SK-N-SH (cell line): ENCODE results near the gene COL4A2. TPM values are rescaled to one million over a fixed set of nuclear protein-coding genes. Genes with fewer than 3 reads are reported as not detected.

Source experiments
- CTCF ChIA-PET: fragments of 300-600, 350-600 bp; formaldehyde crosslinking; extraction: SDS; loops from one replicate; lab custom pipeline; 2021; lab: Yijun Ruan, JAX
- POLR2A ChIA-PET: fragments of 350-600 bp; sonication (Branson Sonifier 250); formaldehyde crosslinking; extraction: SDS; loops from one replicate; lab custom pipeline; 2020; ENCODE audit warnings: antibody characterized with exemption, inconsistent platforms; lab: Yijun Ruan, JAX
- DNase-seq: peaks from one replicate; pipeline ENCODE4 v3.0.0; 2012
- H2AFZ ChIP-seq: fragments of 200-600 bp; sonication (generic); 2 replicates; pipeline ENCODE4 v1.8.1; 2016; ENCODE audit warnings: antibody characterized with exemption, mild to moderate bottlenecking, low read depth
- H3F3A ChIP-seq: fragments of 200-600 bp; sonication (generic); replicated peaks from 2 replicates; pipeline ENCODE3; 2016; ENCODE audit warnings: antibody characterized with exemption, mild to moderate bottlenecking; ENCODE audit not compliant: insufficient read depth
- H3K27ac ChIP-seq, 2 experiments: fragments of 200-500 bp in 1 of 2; fragments of 200-600 bp in 1 of 2; sonication (Bioruptor generic) in 1 of 2; sonication (generic), shearing (Covaris generic) in 1 of 2; 2 replicates each; pipeline versions ENCODE4 v1.5.1 to v1.6.1; 2014 to 2016; ENCODE audit warnings: low read depth in 2 of 2, inconsistent platforms in 1 of 2, low read length in 1 of 2, mild to moderate bottlenecking in 1 of 2, mixed read lengths in 1 of 2
- H3K27me3 ChIP-seq: fragments of 200-600 bp; sonication (generic), shearing (Covaris generic); 2 replicates; pipeline ENCODE4 v1.6.1; 2016; ENCODE audit warnings: mixed run types; ENCODE audit not compliant: insufficient read depth
- H3K36me3 ChIP-seq, 2 experiments: fragments of 200-500 bp in 1 of 2; fragments of 200-600 bp in 1 of 2; sonication (Bioruptor generic) in 1 of 2; sonication (generic) in 1 of 2; replicated peaks in 1 of 2; 2 replicates each; pipeline versions ENCODE3 to v1.5.1; 2014 to 2016; ENCODE audit warnings: low read length in 1 of 2, mild to moderate bottlenecking in 1 of 2; ENCODE audit not compliant: insufficient read depth in 2 of 2, control insufficient read depth in 1 of 2
- H3K4me1 ChIP-seq, 2 experiments: fragments of 200-500 bp in 1 of 2; fragments of 200-600 bp in 1 of 2; sonication (Bioruptor generic) in 1 of 2; sonication (generic), shearing (Covaris generic) in 1 of 2; 2 replicates each; pipeline versions ENCODE4 v1.5.1 to v1.6.1; 2014 to 2016; ENCODE audit warnings: low read depth in 1 of 2, low read length in 1 of 2, mixed run types in 1 of 2; ENCODE audit not compliant: insufficient read depth in 2 of 2, control insufficient read depth in 1 of 2
- H3K4me2 ChIP-seq: fragments of 200-600 bp; sonication (generic), shearing (Covaris generic); 2 replicates; pipeline ENCODE4 v1.6.1; 2017; ENCODE audit warnings: mixed run types
- H3K4me3 ChIP-seq, 2 experiments: fragments of 200-500 bp in 1 of 2; fragments of 200-600 bp in 1 of 2; sonication (Bioruptor generic) in 1 of 2; sonication (generic), shearing (Covaris generic) in 1 of 2; 2 replicates each; pipeline versions ENCODE4 v1.5.1 to v1.8.1; 2014 to 2016; ENCODE audit warnings: low read depth in 2 of 2, inconsistent platforms in 1 of 2, low read length in 1 of 2, mild to moderate bottlenecking in 1 of 2, mixed read lengths in 1 of 2, moderate library complexity in 1 of 2
- H3K79me2 ChIP-seq: fragments of 200-600 bp; sonication (generic); 2 replicates; pipeline ENCODE4 v1.8.1; 2017; ENCODE audit warnings: mild to moderate bottlenecking; ENCODE audit not compliant: insufficient read depth
- H3K9ac ChIP-seq: fragments of 200-600 bp; sonication (generic); 2 replicates; pipeline ENCODE4 v1.6.1; 2017; ENCODE audit warnings: mixed run types
- H3K9me2 ChIP-seq: fragments of 200-600 bp; sonication (generic); 2 replicates; pipeline ENCODE4 v1.6.1; 2017; ENCODE audit warnings: mixed run types
- H3K9me3 ChIP-seq: fragments of 200-600 bp; sonication (generic); 2 replicates; pipeline ENCODE4 v1.6.1; 2017; ENCODE audit warnings: mixed run types, mild to moderate bottlenecking, moderate library complexity
- H4K20me1 ChIP-seq: fragments of 200-600 bp; sonication (generic); 2 replicates; pipeline ENCODE4 v1.6.1; 2017; ENCODE audit warnings: mild to moderate bottlenecking, mixed run types; ENCODE audit not compliant: insufficient read depth
- ELF1 ChIP-seq: IDR thresholded peaks from 2 replicates; pipeline ENCODE4 v1.4.0; 2012
- MEF2A ChIP-seq: IDR thresholded peaks from 2 replicates; pipeline ENCODE4 v1.4.0; 2012; ENCODE audit warnings: low read depth, borderline replicate concordance
- NRF1 ChIP-seq: IDR thresholded peaks from 2 replicates; pipeline ENCODE4 v1.6.1; 2012; ENCODE audit warnings: low read depth, mild to moderate bottlenecking, low read length
- PBX3 ChIP-seq: IDR thresholded peaks from 2 replicates; pipeline ENCODE4; 2012
- RCOR1 ChIP-seq: fragments of 150-350 bp; IDR thresholded peaks from 2 replicates; pipeline ENCODE4 v1.6.1; 2017; ENCODE audit warnings: antibody characterized with exemption, low read length
- SMC3 ChIP-seq: IDR thresholded peaks from 2 replicates; pipeline ENCODE4 v1.6.1; 2012; ENCODE audit warnings: low read depth, low read length, improper control_type of control experiment
- ZBTB33 ChIP-seq: IDR thresholded peaks from 2 replicates; pipeline ENCODE4 v1.4.0; 2012; ENCODE audit warnings: low read depth, borderline replicate concordance
- WGBS: methylation state at CpG from one replicate; pipeline ENCODE4 v1.1.6; 2017; ENCODE audit warnings: low lambda C conversion rate; 5-methylcytosine and 5-hydroxymethylcytosine counted together
- polyA plus RNA-seq, 3 experiments: library from polyadenylated mRNA; depleted of rRNA; stranded (reverse); fragments of >200 nt; gene quantifications; 2 replicates each; pipeline ENCODE4 v1.2.3, GENCODE V29; 2012
- TF ChIP-seq, protein P1 (sequence below): fragments of 150-350 bp; IDR thresholded peaks from 2 replicates; pipeline ENCODE4 v1.6.1; 2017; ENCODE audit warnings: antibody characterized with exemption, low read length, low read depth, borderline replicate concordance
- TF ChIP-seq, protein P2 (sequence below): fragments of 150-350 bp; IDR thresholded peaks from 2 replicates; pipeline ENCODE4 v1.6.1; 2016; ENCODE audit warnings: mild to moderate bottlenecking, low read depth, low read length

COL4A2 gene
- polyA plus RNA-seq, 1 of the 3 experiments (the other 2 are of a cell fraction) = 137 TPM

- TF ChIP-seq PBX3 (no peak), ELF1 (no peak), NRF1 (no peak), RCOR1 (no peak), SMC3 (no peak), ZBTB33 (no peak)
- TF ChIP-seq, protein P1, sequence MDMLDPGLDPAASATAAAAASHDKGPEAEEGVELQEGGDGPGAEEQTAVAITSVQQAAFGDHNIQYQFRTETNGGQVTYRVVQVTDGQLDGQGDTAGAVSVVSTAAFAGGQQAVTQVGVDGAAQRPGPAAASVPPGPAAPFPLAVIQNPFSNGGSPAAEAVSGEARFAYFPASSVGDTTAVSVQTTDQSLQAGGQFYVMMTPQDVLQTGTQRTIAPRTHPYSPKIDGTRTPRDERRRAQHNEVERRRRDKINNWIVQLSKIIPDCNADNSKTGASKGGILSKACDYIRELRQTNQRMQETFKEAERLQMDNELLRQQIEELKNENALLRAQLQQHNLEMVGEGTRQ = no peak
These were observed 9.1 kb downstream of the COL4A2 start (continued) for GRCh38 chr13:110316196-110316595.

- H3K79me2 ChIP-seq = peaks cover 88% of the 10 kb centered on the region
- no peak for TF ChIP-seq MEF2A
- TF ChIP-seq, protein P2, sequence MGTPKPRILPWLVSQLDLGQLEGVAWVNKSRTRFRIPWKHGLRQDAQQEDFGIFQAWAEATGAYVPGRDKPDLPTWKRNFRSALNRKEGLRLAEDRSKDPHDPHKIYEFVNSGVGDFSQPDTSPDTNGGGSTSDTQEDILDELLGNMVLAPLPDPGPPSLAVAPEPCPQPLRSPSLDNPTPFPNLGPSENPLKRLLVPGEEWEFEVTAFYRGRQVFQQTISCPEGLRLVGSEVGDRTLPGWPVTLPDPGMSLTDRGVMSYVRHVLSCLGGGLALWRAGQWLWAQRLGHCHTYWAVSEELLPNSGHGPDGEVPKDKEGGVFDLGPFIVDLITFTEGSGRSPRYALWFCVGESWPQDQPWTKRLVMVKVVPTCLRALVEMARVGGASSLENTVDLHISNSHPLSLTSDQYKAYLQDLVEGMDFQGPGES = no peak
These were observed 10.0 kb downstream of the COL4A2 start for GRCh38 chr13:110317093-110317492.

More at GRCh38 chr13:110317093-110317492, 10.0 kb downstream of the COL4A2 start:
- H3K9me2 ChIP-seq = no peaks in the 10 kb centered on the region
- H3K9me3 ChIP-seq = no peaks in the 10 kb centered on the region
- peaks cover 0 to 9% of the 10 kb centered on the region in 2 experiments for H3K36me3 ChIP-seq
- no peaks in the 10 kb centered on the region for H4K20me1 ChIP-seq
- H2AFZ ChIP-seq = no peak overlapping the region
- ChIA-PET CTCF (no interaction called here), POLR2A (no interaction called here)
- H3K9ac ChIP-seq = no peak overlapping the region
- no peaks in the 10 kb centered on the region for H3K27me3 ChIP-seq
- peaks cover 10 to 36% of the 10 kb centered on the region in 2 experiments; a peak in 3 of 4 replicates for H3K4me1 ChIP-seq
- H3K27ac ChIP-seq = no peak overlapping the region
- H3K4me3 ChIP-seq = no peak overlapping the region
- 77% methylated on average over 5 of the region's 5 CpGs for WGBS
- DNase-seq = no peak
- H3K4me2 ChIP-seq = no peak overlapping the region
- peaks cover 65% of the 10 kb centered on the region for H3F3A ChIP-seq
